ENCODE data around the gene MUC4.

MUC4 gene

GRCh38 chr3:195762611-195763010 lies 49.1 kb downstream of the MUC4 start:
- no peak overlapping the region for H2BK120ac ChIP-seq (ENCODE audit: low read depth, low read length)
- H3K23ac ChIP-seq (ENCODE audit: low read length): no peak overlapping the region
- H2BK15ac ChIP-seq (replicated peaks; ENCODE audit: low read depth): no peak overlapping the region
- no peaks in the 10 kb centered on the region for H3K4me1 ChIP-seq (ENCODE audit: control insufficient read depth, low read depth, low read length)
- H2BK5ac ChIP-seq (ENCODE audit: low read length): no peak overlapping the region
- no peaks in the 10 kb centered on the region for H3K36me3 ChIP-seq (ENCODE audit: control insufficient read depth, insufficient read depth, low read length)
- no peaks in the 10 kb centered on the region for H3K27me3 ChIP-seq (ENCODE audit: insufficient read depth, low read length, poor library complexity)
- no peak overlapping the region for H3K4ac ChIP-seq (ENCODE audit: low read depth, low read length)
- H3K79me1 ChIP-seq (ENCODE audit: low read length): no peaks in the 10 kb centered on the region
- H3K4me3 ChIP-seq (ENCODE audit: low read length): no peak overlapping the region
- no peak overlapping the region for H4K8ac ChIP-seq (ENCODE audit: low read depth, low read length)
- no peak overlapping the region for H3K9ac ChIP-seq (ENCODE audit: low read length)
- H3K27ac ChIP-seq (ENCODE audit: low read depth, low read length): no peak overlapping the region
- no CpG with 5 or more reads among the region's 43 CpGs for WGBS (ENCODE audit: extremely low coverage, insufficient coverage, low lambda C conversion rate)
- H3K18ac ChIP-seq (ENCODE audit: low read length): no peak overlapping the region
- no peak for DNase-seq
- no peak overlapping the region for H4K5ac ChIP-seq (ENCODE audit: low read length)
- no peak overlapping the region for H3K4me2 ChIP-seq (ENCODE audit: low read length)
- H3K56ac ChIP-seq (ENCODE audit: low read length): no peak overlapping the region
- no peak overlapping the region for H2AK5ac ChIP-seq (ENCODE audit: low read length)
- no peaks in the 10 kb centered on the region for H3K79me2 ChIP-seq (ENCODE audit: control insufficient read depth, insufficient read depth, low read length)

- Histone ChIP-seq H3K4me1 (ENCODE audit: control insufficient read depth, low read depth, low read length) (peaks cover 2% of the 10 kb centered on the region), H3K4me3 (ENCODE audit: low read length) (no peak overlapping the region), H2BK15ac (replicated peaks; ENCODE audit: low read depth) (no peak overlapping the region), H3K79me2 (ENCODE audit: control insufficient read depth, insufficient read depth, low read length) (no peaks in the 10 kb centered on the region), H2AK5ac (ENCODE audit: low read length) (no peak overlapping the region), H2BK120ac (ENCODE audit: low read depth, low read length) (no peak overlapping the region), H2BK5ac (ENCODE audit: low read length) (no peak overlapping the region), H4K8ac (ENCODE audit: low read depth, low read length) (no peak overlapping the region), H4K5ac (ENCODE audit: low read length) (no peak overlapping the region), H3K4ac (ENCODE audit: low read depth, low read length) (no peak overlapping the region), H3K36me3 (ENCODE audit: control insufficient read depth, insufficient read depth, low read length) (no peaks in the 10 kb centered on the region), H3K23ac (ENCODE audit: low read length) (no peak overlapping the region), H3K27ac (ENCODE audit: low read depth, low read length) (no peak overlapping the region), H3K27me3 (ENCODE audit: insufficient read depth, low read length, poor library complexity) (no peaks in the 10 kb centered on the region), H3K79me1 (ENCODE audit: low read length) (no peaks in the 10 kb centered on the region), H3K9ac (ENCODE audit: low read length) (no peak overlapping the region), H3K18ac (ENCODE audit: low read length) (no peak overlapping the region), H3K4me2 (ENCODE audit: low read length) (no peak overlapping the region), H3K56ac (ENCODE audit: low read length) (no peak overlapping the region)
- DNase-seq: no peak
- no CpG with 5 or more reads among the region's 36 CpGs for WGBS (ENCODE audit: extremely low coverage, insufficient coverage, low lambda C conversion rate)
Observed at GRCh38 chr3:195762249-195762585, 49.5 kb downstream of the MUC4 start.

GRCh38 chr3:195761567-195762248 lies 50.0 kb downstream of the MUC4 start:
- H3K27ac ChIP-seq (ENCODE audit: low read depth, low read length): no peak overlapping the region
- WGBS (ENCODE audit: extremely low coverage, insufficient coverage, low lambda C conversion rate): no CpG with 5 or more reads among the region's 52 CpGs
- no peaks in the 10 kb centered on the region for H3K79me2 ChIP-seq (ENCODE audit: control insufficient read depth, insufficient read depth, low read length)

GRCh38 chr3:195761123-195761566 lies 50.6 kb downstream of the MUC4 start:
- Histone ChIP-seq H4K8ac (ENCODE audit: low read depth, low read length) (no peak overlapping the region), H3K27me3 (ENCODE audit: insufficient read depth, low read length, poor library complexity) (no peaks in the 10 kb centered on the region), H3K4me1 (ENCODE audit: control insufficient read depth, low read depth, low read length) (peaks cover 2% of the 10 kb centered on the region), H3K79me2 (ENCODE audit: control insufficient read depth, insufficient read depth, low read length) (no peaks in the 10 kb centered on the region), H2AK5ac (ENCODE audit: low read length) (no peak overlapping the region), H3K36me3 (ENCODE audit: control insufficient read depth, insufficient read depth, low read length) (no peaks in the 10 kb centered on the region), H2BK5ac (ENCODE audit: low read length) (no peak overlapping the region), H3K79me1 (ENCODE audit: low read length) (no peaks in the 10 kb centered on the region), H3K27ac (ENCODE audit: low read depth, low read length) (no peak overlapping the region), H3K9ac (ENCODE audit: low read length) (no peak overlapping the region), H3K18ac (ENCODE audit: low read length) (no peak overlapping the region), H2BK15ac (replicated peaks; ENCODE audit: low read depth) (no peak overlapping the region), H3K23ac (ENCODE audit: low read length) (no peak overlapping the region), H3K4ac (ENCODE audit: low read depth, low read length) (no peak overlapping the region), H3K4me2 (ENCODE audit: low read length) (no peak overlapping the region), H3K4me3 (ENCODE audit: low read length) (no peak overlapping the region), H4K5ac (ENCODE audit: low read length) (no peak overlapping the region), H2BK120ac (ENCODE audit: low read depth, low read length) (no peak overlapping the region), H3K56ac (ENCODE audit: low read length) (no peak overlapping the region)
- WGBS (ENCODE audit: extremely low coverage, insufficient coverage, low lambda C conversion rate): no CpG with 5 or more reads among the region's 10 CpGs
- no peak for DNase-seq

More at GRCh38 chr3:195761567-195762248, 50.0 kb downstream of the MUC4 start:
- H4K5ac ChIP-seq (ENCODE audit: low read length): no peak overlapping the region
- H3K56ac ChIP-seq (ENCODE audit: low read length): no peak overlapping the region
- H3K9ac ChIP-seq (ENCODE audit: low read length): no peak overlapping the region
- no peak overlapping the region for H3K18ac ChIP-seq (ENCODE audit: low read length)
- peaks cover 2% of the 10 kb centered on the region for H3K4me1 ChIP-seq (ENCODE audit: control insufficient read depth, low read depth, low read length)
- no peak overlapping the region for H2BK15ac ChIP-seq (replicated peaks; ENCODE audit: low read depth)
- H3K4ac ChIP-seq (ENCODE audit: low read depth, low read length): no peak overlapping the region
- DNase-seq: no peak
- H3K4me2 ChIP-seq (ENCODE audit: low read length): no peak overlapping the region
- no peaks in the 10 kb centered on the region for H3K79me1 ChIP-seq (ENCODE audit: low read length)
- no peaks in the 10 kb centered on the region for H3K36me3 ChIP-seq (ENCODE audit: control insufficient read depth, insufficient read depth, low read length)
- no peak overlapping the region for H3K4me3 ChIP-seq (ENCODE audit: low read length)
- H3K23ac ChIP-seq (ENCODE audit: low read length): no peak overlapping the region
- no peaks in the 10 kb centered on the region for H3K27me3 ChIP-seq (ENCODE audit: insufficient read depth, low read length, poor library complexity)
- H2BK5ac ChIP-seq (ENCODE audit: low read length): no peak overlapping the region
- H2AK5ac ChIP-seq (ENCODE audit: low read length): no peak overlapping the region
- H4K8ac ChIP-seq (ENCODE audit: low read depth, low read length): no peak overlapping the region
- no peak overlapping the region for H2BK120ac ChIP-seq (ENCODE audit: low read depth, low read length)

- no CpG with 5 or more reads among the region's 24 CpGs for WGBS (ENCODE audit: extremely low coverage, insufficient coverage, low lambda C conversion rate)
- H3K27me3 ChIP-seq (ENCODE audit: insufficient read depth, low read length, poor library complexity): no peaks in the 10 kb centered on the region
- H2BK120ac ChIP-seq (ENCODE audit: low read depth, low read length): no peak overlapping the region
- no peak overlapping the region for H3K9ac ChIP-seq (ENCODE audit: low read length)
- no peaks in the 10 kb centered on the region for H3K79me2 ChIP-seq (ENCODE audit: control insufficient read depth, insufficient read depth, low read length)
- H4K5ac ChIP-seq (ENCODE audit: low read length): no peak overlapping the region
- no peak overlapping the region for H3K27ac ChIP-seq (ENCODE audit: low read depth, low read length)
- peaks cover 2% of the 10 kb centered on the region for H3K4me1 ChIP-seq (ENCODE audit: control insufficient read depth, low read depth, low read length)
- no peak overlapping the region for H3K56ac ChIP-seq (ENCODE audit: low read length)
- no peak overlapping the region for H3K4me2 ChIP-seq (ENCODE audit: low read length)
- no peak overlapping the region for H2AK5ac ChIP-seq (ENCODE audit: low read length)
- no peak overlapping the region for H3K18ac ChIP-seq (ENCODE audit: low read length)
- H3K79me1 ChIP-seq (ENCODE audit: low read length): no peaks in the 10 kb centered on the region
- H2BK5ac ChIP-seq (ENCODE audit: low read length): no peak overlapping the region
- H2BK15ac ChIP-seq (replicated peaks; ENCODE audit: low read depth): no peak overlapping the region
- no peak overlapping the region for H4K8ac ChIP-seq (ENCODE audit: low read depth, low read length)
- H3K4me3 ChIP-seq (ENCODE audit: low read length): no peak overlapping the region
- H3K4ac ChIP-seq (ENCODE audit: low read depth, low read length): no peak overlapping the region
- no peaks in the 10 kb centered on the region for H3K36me3 ChIP-seq (ENCODE audit: control insufficient read depth, insufficient read depth, low read length)
- no peak for DNase-seq
- no peak overlapping the region for H3K23ac ChIP-seq (ENCODE audit: low read length)
Observed at GRCh38 chr3:195760345-195761122, 51.2 kb downstream of the MUC4 start.
